Measurements from ENCODE around the gene LUZP1.
A peak's percentile ranks its signal among the peaks of the same experiment; 100 is the strongest.

Gene LUZP1

DNA sequence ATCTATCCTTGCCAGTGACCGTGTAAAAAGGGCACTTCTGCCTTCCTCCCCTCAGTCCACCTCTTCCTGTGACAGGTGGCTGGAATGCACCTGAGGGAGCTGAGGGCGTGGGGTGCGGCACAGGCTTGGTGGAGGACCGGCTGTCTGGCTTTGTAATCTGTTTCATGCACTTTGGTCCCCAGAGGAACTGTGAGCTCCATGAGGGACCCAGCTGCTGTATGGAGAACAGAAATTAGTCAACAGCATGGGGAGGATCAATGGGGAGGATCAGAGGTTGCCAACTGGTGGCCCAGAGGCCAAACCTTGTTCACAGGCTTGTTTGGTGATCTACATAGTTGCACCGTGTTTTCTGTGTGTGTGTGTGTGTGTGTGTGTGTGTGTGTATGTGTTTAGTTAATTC, 19.0 kb upstream of the LUZP1 start:
- TF ChIP-seq, protein P1, sequence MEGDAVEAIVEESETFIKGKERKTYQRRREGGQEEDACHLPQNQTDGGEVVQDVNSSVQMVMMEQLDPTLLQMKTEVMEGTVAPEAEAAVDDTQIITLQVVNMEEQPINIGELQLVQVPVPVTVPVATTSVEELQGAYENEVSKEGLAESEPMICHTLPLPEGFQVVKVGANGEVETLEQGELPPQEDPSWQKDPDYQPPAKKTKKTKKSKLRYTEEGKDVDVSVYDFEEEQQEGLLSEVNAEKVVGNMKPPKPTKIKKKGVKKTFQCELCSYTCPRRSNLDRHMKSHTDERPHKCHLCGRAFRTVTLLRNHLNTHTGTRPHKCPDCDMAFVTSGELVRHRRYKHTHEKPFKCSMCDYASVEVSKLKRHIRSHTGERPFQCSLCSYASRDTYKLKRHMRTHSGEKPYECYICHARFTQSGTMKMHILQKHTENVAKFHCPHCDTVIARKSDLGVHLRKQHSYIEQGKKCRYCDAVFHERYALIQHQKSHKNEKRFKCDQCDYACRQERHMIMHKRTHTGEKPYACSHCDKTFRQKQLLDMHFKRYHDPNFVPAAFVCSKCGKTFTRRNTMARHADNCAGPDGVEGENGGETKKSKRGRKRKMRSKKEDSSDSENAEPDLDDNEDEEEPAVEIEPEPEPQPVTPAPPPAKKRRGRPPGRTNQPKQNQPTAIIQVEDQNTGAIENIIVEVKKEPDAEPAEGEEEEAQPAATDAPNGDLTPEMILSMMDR (IDR thresholded peaks at IDR 0.05; ENCODE audit: low read depth, low read length) = no peak
- no peak overlapping the region for H3K4me3 ChIP-seq (ENCODE audit: low read depth, low read length)

DNA sequence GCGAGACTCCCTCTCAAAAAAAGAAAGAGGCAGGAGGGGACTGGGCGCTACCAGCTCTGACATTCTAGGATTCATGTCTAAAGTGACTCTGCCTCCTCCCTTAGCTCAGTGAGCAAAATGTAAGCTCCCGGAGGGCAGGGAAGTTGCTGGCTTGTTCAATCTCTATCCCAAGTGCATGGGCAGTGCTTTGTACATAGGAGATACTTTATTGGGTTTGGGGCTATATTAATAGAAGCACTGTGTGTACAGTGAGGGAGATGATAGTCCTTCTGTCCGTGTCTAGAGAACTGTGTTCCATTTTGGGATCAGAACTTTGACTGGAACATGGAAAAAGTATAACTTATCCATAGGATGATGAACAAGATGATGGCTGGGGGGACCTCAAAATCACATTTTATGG, 16.7 kb upstream of the LUZP1 start:
- TF ChIP-seq, protein P1 (IDR thresholded peaks at IDR 0.05; ENCODE audit: low read depth, low read length) = no peak
- H3K4me3 ChIP-seq (ENCODE audit: low read depth, low read length) = no peak overlapping the region

DNA sequence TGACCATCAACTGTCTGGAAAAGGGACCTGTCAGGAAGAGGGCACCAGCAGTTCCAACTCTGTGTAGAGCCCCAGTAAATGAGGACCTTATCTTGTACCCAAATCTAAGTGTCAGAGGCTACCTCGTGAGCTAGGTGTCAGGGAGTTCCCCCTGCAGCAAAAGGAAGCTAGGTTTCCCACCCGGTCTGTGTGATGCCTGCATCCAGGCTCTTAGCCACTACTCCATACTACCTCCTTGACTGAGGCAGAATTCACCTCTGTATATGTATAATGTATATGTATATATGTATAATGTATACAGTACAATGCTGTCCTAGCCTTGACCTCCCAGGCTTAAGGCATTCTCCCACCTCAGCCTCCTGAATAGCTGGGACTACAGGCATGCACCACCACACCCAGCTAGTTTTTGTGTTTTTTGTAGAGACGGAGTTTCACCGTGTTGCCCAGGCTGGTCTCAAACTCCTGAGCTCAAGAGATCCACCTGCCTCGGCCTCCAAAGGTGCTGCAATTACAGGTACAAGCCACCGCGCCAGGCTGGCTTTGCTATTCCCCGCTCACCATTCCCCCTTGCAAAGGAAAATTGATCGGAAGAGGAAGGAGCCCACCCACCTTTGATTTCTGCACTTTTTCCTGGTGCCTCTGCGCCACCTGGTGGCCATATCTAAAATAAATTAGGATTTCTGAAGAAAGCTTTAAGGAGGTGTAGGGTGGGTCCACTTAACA, 15.7 kb upstream of the LUZP1 start:
- TF ChIP-seq, protein P1 (IDR thresholded peaks at IDR 0.05; ENCODE audit: low read depth, low read length) = peak; percentile 51
- peak overlapping the region; percentile 42 for H3K4me3 ChIP-seq (ENCODE audit: low read depth, low read length)

DNA sequence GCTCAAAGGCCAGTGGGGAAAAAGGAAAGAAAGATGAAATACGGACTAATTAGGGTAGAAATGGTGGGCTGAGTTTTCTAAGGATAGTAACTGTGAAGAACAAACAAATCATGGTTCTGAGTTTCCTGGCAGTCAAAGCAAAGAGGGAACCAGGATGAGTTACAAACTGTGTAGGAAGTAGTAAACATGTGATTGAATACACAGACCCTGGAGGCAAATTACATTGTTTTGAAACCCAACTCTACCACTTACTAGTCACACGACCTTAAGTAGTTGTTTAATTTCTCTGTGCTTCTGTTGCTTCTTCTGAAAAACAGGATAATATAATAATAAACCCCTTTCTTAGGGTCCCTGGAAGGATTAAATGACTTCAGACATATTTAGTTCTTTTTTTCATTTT, 11.2 kb upstream of the LUZP1 start:
- TF ChIP-seq, protein P1 (IDR thresholded peaks at IDR 0.05; ENCODE audit: low read depth, low read length) = no peak
- no peak overlapping the region for H3K4me3 ChIP-seq (ENCODE audit: low read depth, low read length)

DNA sequence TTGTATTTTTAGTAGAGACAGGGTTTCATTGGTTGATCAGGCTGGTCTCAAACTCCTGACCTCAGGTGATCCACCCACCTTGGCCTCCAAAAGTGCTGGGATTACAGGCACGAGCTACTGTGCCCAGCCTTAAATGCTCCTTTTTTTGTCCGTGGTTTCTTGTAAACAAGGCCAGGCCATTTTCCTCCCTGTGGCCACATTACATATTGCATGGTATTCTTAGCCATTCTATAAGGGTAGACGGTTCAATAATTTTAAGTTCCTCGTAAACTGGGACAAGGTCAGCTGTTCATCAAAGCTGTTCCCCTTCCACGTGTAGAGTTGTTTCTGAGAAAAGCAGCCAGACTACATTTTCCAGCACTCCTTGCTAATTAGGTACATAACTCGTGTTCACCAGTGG, 10.3 kb upstream of the LUZP1 start:
- TF ChIP-seq, protein P1 (IDR thresholded peaks at IDR 0.05; ENCODE audit: low read depth, low read length) = peak; percentile 16; the same call in 1 of the 2 replicates
- H3K4me3 ChIP-seq (ENCODE audit: low read depth, low read length) = no peak overlapping the region

DNA sequence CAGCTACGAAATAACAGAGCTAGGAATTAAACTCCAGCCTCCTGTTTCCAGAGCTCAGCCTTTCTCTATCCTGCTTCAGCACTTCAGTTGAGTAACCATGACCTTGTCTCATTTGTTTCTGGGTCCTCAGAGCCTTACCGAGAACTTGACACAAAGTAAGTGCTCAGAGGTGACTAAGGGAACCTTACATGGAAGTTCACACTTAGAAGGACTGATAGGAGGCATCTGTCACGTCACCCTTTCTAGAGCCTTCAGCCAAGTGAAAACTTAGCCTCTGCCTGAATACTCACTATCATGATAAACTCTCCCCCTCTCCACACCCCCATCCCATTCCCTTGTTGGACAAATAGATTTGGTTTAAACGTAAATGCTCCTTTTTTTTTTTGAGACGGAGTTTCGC, 9.8 kb upstream of the LUZP1 start:
- no peak overlapping the region for H3K4me3 ChIP-seq (ENCODE audit: low read depth, low read length)
- TF ChIP-seq, protein P1 (IDR thresholded peaks at IDR 0.05; ENCODE audit: low read depth, low read length) = no peak

DNA sequence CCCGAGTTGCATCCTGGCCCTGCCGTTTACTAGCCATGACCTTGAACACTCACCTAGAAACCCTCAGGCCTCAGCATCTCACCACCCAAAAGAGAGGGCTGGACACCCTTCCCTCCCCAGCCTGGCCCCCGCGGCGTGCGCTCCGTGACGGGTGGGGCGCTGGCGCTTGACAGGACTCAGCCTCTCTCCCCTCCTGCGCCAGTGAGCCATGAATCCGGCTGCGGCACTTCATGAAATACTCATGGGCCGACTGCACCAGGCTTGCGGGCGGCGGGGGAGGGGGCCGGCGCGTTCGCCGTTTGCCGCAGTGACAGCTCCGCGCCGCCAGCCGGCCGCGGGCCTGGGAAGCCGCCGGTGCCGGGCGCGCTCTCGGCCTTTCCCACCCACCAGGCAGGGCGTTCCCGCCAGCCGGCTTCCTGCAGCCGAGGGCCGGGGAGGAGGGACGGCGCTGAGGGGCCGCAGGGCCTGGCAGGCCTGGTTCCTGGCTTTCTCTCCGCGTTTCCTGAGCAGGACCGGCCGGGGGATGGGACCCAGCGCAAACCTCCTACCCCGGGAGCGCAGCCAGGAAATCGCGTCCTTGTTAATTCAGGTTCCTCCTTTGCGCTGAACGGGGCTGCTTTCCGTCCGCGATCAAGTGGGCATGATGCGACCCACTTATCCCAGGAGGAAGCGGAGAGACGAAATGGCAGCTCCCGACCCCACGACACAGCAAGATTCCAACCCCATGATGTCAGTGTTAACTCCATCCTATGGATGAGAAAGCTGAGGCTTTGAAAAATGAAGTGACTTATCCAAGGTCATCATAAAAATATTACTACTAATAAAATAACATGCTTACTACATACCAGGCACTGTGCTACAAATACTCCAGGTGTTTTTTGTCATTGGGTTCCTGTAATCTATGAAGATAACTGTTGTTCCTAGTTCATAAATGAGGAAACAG, 9.1 kb upstream of the LUZP1 start:
- H3K4me3 ChIP-seq (ENCODE audit: low read depth, low read length) = peak overlapping the region; percentile 58
- TF ChIP-seq, protein P1 (IDR thresholded peaks at IDR 0.05; ENCODE audit: low read depth, low read length) = no peak

All from WI38 (cell line).